HEK293 (cell line): Measurements from ENCODE around the gene ZNF76.

ENCODE experiments used
- GLIS1 ChIP-seq: fragments of 450-650 bp; formaldehyde crosslinking; IDR thresholded peaks from 2 replicates; pipeline ENCODE4 v1.5.1; 2016; ENCODE audit warnings: missing biosample characterization, missing genetic modification characterization
- YY2 ChIP-seq: fragments of 450-650 bp; formaldehyde crosslinking; IDR thresholded peaks from 2 replicates; pipeline ENCODE4 v1.5.1; 2016; ENCODE audit warnings: missing biosample characterization, missing genetic modification characterization
- ZBTB48 ChIP-seq: fragments of 450-650 bp; formaldehyde crosslinking; IDR thresholded peaks from 2 replicates; pipeline ENCODE4 v1.5.1; 2016; ENCODE audit warnings: missing biosample characterization, missing genetic modification characterization
- ZBTB7A ChIP-seq: fragments of 450-650 bp; formaldehyde crosslinking; IDR thresholded peaks from 2 replicates; pipeline ENCODE4 v1.5.1; 2016; ENCODE audit warnings: low read depth, missing biosample characterization, missing genetic modification characterization
- ZFP3 ChIP-seq: fragments of 450-650 bp; formaldehyde crosslinking; IDR thresholded peaks from 2 replicates; pipeline ENCODE4 v1.5.1; 2016; ENCODE audit warnings: low read depth, missing biosample characterization, missing genetic modification characterization
- ZNF114 ChIP-seq: fragments of 450-650 bp; formaldehyde crosslinking; IDR thresholded peaks from 2 replicates; pipeline ENCODE4 v1.5.0; 2017; ENCODE audit warnings: missing biosample characterization, missing genetic modification characterization
- ZNF133 ChIP-seq: fragments of 450-650 bp; formaldehyde crosslinking; IDR thresholded peaks from 2 replicates; pipeline ENCODE4 v1.5.1; 2016; ENCODE audit warnings: missing biosample characterization, missing genetic modification characterization
- ZNF157 ChIP-seq: fragments of 450-650 bp; formaldehyde crosslinking; IDR thresholded peaks from 2 replicates; pipeline ENCODE4 v1.5.1; 2016; ENCODE audit warnings: missing biosample characterization, missing genetic modification characterization
- ZNF175 ChIP-seq: fragments of 450-650 bp; formaldehyde crosslinking; IDR thresholded peaks from 2 replicates; pipeline ENCODE4 v1.5.1; 2016; ENCODE audit warnings: missing biosample characterization, missing genetic modification characterization
- ZNF19 ChIP-seq: fragments of 450-650 bp; formaldehyde crosslinking; IDR thresholded peaks from 2 replicates; pipeline ENCODE4; 2016; ENCODE audit warnings: missing biosample characterization, missing genetic modification characterization, low read depth
- ZNF202 ChIP-seq: fragments of 450-650 bp; formaldehyde crosslinking; IDR thresholded peaks from 2 replicates; pipeline ENCODE4 v1.5.1; 2016; ENCODE audit warnings: missing biosample characterization, missing genetic modification characterization, borderline replicate concordance
- ZNF223 ChIP-seq: fragments of 450-650 bp; formaldehyde crosslinking; IDR thresholded peaks from 2 replicates; pipeline ENCODE4 v1.5.1; 2016; ENCODE audit warnings: missing biosample characterization, missing genetic modification characterization
- ZNF311 ChIP-seq: fragments of 450-650 bp; formaldehyde crosslinking; IDR thresholded peaks from 2 replicates; pipeline ENCODE4 v1.5.1; 2017; ENCODE audit warnings: missing biosample characterization, missing genetic modification characterization, borderline replicate concordance
- ZNF391 ChIP-seq: fragments of 450-650 bp; formaldehyde crosslinking; IDR thresholded peaks from 2 replicates; pipeline ENCODE4 v1.5.1; 2016; ENCODE audit warnings: low read depth, missing biosample characterization, missing genetic modification characterization, borderline replicate concordance
- ZNF521 ChIP-seq: fragments of 450-650 bp; formaldehyde crosslinking; IDR thresholded peaks from 2 replicates; pipeline ENCODE4 v1.5.1; 2017; ENCODE audit warnings: missing biosample characterization, mild to moderate bottlenecking, missing genetic modification characterization
- ZNF529 ChIP-seq: fragments of 450-650 bp; formaldehyde crosslinking; IDR thresholded peaks from 2 replicates; pipeline ENCODE4 v1.5.1; 2017; ENCODE audit warnings: missing genetic modification characterization, missing biosample characterization; ENCODE audit not compliant: insufficient replicate concordance
- ZNF560 ChIP-seq: fragments of 450-650 bp; formaldehyde crosslinking; IDR thresholded peaks from 2 replicates; pipeline ENCODE4 v1.5.1; 2017; ENCODE audit warnings: missing biosample characterization, missing genetic modification characterization, borderline replicate concordance
- ZXDB ChIP-seq: fragments of 450-650 bp; formaldehyde crosslinking; IDR thresholded peaks from 2 replicates; pipeline ENCODE4 v1.5.1; 2016; ENCODE audit warnings: missing biosample characterization, missing genetic modification characterization
- TF ChIP-seq, protein P1 (sequence below): fragments of 450-650 bp; formaldehyde crosslinking; IDR thresholded peaks from 2 replicates; pipeline ENCODE4 v1.5.0; 2017; ENCODE audit warnings: missing biosample characterization, missing genetic modification characterization, borderline replicate concordance
- TF ChIP-seq, protein P2 (sequence below): IDR thresholded peaks from 2 replicates; pipeline ENCODE4 v1.6.1; 2011; ENCODE audit warnings: mild to moderate bottlenecking, low read depth, low read length, borderline replicate concordance
- TF ChIP-seq, protein P3 (sequence below): fragments of 450-650 bp; formaldehyde crosslinking; IDR thresholded peaks from 2 replicates; pipeline ENCODE4 v1.5.1; 2016; ENCODE audit warnings: missing biosample characterization, missing genetic modification characterization
- TF ChIP-seq, protein P4 (sequence below): fragments of 450-650 bp; formaldehyde crosslinking; optimal IDR thresholded peaks from 2 replicates; pipeline ENCODE3; 2016; ENCODE audit warnings: missing biosample characterization, mild to moderate bottlenecking, missing genetic modification characterization
- TF ChIP-seq, protein P5 (sequence below): fragments of 450-650 bp; formaldehyde crosslinking; IDR thresholded peaks from 2 replicates; pipeline ENCODE4 v1.5.1; 2017; ENCODE audit warnings: missing biosample characterization, missing genetic modification characterization
- TF ChIP-seq, protein P6 (sequence below): fragments of 450-650 bp; formaldehyde crosslinking; IDR thresholded peaks from 2 replicates; pipeline ENCODE4 v1.5.1; 2016; ENCODE audit warnings: missing biosample characterization, missing genetic modification characterization, low read depth
- TF ChIP-seq, protein P7 (sequence below): fragments of 450-650 bp; formaldehyde crosslinking; IDR thresholded peaks from 2 replicates; pipeline ENCODE4 v1.5.1; 2016; ENCODE audit warnings: missing biosample characterization, missing genetic modification characterization

Gene ZNF76

DNA sequence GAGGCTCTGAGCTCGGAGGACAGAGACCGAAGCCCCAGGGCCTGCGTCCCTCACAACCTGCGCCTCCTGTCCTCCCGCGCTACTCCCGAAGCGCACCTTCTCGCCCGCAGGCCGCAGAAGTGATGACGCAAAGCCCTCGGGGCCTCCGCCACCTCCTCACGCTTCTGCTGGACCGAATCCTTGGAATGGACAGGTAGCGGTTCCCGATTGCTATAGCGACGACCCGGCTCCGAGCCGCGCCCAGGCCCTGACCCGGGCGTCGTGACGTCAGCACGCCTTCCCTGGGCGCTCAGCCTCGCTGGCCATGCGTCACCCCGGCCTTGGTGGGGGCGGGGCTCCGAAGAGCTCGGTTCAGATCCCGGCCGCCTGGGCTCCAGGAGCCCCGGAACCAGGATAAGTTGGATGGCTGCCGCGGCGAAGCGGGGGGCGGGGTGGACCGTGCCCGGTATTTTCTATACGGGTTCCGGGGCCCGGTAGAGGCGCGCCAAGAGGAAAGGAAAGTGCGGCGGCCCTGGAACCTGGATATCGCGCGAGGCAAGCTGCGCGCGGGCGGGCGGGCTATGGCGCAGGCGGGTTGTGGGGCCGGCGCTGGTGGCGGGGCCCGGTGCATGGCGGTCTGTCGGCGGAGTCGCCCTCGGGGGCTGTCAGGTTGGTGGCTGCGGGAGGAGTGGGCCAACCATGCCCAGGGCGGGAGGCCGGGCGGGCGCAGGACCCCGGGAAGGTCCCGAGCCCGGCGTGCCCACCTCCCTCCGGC, at the start of gene ZNF76 (continued):
- TF ChIP-seq, protein P1, sequence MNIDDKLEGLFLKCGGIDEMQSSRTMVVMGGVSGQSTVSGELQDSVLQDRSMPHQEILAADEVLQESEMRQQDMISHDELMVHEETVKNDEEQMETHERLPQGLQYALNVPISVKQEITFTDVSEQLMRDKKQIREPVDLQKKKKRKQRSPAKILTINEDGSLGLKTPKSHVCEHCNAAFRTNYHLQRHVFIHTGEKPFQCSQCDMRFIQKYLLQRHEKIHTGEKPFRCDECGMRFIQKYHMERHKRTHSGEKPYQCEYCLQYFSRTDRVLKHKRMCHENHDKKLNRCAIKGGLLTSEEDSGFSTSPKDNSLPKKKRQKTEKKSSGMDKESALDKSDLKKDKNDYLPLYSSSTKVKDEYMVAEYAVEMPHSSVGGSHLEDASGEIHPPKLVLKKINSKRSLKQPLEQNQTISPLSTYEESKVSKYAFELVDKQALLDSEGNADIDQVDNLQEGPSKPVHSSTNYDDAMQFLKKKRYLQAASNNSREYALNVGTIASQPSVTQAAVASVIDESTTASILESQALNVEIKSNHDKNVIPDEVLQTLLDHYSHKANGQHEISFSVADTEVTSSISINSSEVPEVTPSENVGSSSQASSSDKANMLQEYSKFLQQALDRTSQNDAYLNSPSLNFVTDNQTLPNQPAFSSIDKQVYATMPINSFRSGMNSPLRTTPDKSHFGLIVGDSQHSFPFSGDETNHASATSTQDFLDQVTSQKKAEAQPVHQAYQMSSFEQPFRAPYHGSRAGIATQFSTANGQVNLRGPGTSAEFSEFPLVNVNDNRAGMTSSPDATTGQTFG (tag by site-specific recombination): peak; percentile 59; the same call in 1 of the 2 replicates
- TF ChIP-seq, protein P2, sequence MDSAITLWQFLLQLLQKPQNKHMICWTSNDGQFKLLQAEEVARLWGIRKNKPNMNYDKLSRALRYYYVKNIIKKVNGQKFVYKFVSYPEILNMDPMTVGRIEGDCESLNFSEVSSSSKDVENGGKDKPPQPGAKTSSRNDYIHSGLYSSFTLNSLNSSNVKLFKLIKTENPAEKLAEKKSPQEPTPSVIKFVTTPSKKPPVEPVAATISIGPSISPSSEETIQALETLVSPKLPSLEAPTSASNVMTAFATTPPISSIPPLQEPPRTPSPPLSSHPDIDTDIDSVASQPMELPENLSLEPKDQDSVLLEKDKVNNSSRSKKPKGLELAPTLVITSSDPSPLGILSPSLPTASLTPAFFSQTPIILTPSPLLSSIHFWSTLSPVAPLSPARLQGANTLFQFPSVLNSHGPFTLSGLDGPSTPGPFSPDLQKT: no peak
- TF ChIP-seq ZNF114 (tag by site-specific recombination) (no peak), ZNF19 (tag by site-specific recombination) (no peak), ZNF529 (tag by site-specific recombination) (no peak), ZFP3 (no peak), ZNF311 (tag by site-specific recombination) (no peak), ZNF202 (no peak), ZBTB7A (tag by site-specific recombination) (peak; percentile 88), ZNF175 (tag by site-specific recombination) (no peak), YY2 (tag by site-specific recombination) (peak; percentile 92), GLIS1 (peak; percentile 87), ZNF521 (no peak), ZNF133 (tag by site-specific recombination) (0 out of 2 replicates have a peak, but pooled peaks have one; percentile 10), ZNF560 (tag by site-specific recombination) (no peak), ZNF223 (tag by site-specific recombination) (0 out of 2 replicates have a peak, but pooled peaks have one; percentile 38), ZNF157 (tag by site-specific recombination) (no peak), ZBTB48 (tag by site-specific recombination) (peak; percentile 48), ZXDB (tag by site-specific recombination) (peak; percentile 95), ZNF391 (0 out of 2 replicates have a peak, but pooled peaks have one; percentile 80)
- TF ChIP-seq, protein P3, sequence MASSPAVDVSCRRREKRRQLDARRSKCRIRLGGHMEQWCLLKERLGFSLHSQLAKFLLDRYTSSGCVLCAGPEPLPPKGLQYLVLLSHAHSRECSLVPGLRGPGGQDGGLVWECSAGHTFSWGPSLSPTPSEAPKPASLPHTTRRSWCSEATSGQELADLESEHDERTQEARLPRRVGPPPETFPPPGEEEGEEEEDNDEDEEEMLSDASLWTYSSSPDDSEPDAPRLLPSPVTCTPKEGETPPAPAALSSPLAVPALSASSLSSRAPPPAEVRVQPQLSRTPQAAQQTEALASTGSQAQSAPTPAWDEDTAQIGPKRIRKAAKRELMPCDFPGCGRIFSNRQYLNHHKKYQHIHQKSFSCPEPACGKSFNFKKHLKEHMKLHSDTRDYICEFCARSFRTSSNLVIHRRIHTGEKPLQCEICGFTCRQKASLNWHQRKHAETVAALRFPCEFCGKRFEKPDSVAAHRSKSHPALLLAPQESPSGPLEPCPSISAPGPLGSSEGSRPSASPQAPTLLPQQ (tag by site-specific recombination): peak; percentile 96
- TF ChIP-seq, protein P4, sequence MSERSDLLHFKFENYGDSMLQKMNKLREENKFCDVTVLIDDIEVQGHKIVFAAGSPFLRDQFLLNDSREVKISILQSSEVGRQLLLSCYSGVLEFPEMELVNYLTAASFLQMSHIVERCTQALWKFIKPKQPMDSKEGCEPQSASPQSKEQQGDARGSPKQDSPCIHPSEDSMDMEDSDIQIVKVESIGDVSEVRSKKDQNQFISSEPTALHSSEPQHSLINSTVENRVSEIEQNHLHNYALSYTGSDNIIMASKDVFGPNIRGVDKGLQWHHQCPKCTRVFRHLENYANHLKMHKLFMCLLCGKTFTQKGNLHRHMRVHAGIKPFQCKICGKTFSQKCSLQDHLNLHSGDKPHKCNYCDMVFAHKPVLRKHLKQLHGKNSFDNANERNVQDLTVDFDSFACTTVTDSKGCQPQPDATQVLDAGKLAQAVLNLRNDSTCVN (tag by site-specific recombination): peak; percentile 95
- TF ChIP-seq, protein P5, sequence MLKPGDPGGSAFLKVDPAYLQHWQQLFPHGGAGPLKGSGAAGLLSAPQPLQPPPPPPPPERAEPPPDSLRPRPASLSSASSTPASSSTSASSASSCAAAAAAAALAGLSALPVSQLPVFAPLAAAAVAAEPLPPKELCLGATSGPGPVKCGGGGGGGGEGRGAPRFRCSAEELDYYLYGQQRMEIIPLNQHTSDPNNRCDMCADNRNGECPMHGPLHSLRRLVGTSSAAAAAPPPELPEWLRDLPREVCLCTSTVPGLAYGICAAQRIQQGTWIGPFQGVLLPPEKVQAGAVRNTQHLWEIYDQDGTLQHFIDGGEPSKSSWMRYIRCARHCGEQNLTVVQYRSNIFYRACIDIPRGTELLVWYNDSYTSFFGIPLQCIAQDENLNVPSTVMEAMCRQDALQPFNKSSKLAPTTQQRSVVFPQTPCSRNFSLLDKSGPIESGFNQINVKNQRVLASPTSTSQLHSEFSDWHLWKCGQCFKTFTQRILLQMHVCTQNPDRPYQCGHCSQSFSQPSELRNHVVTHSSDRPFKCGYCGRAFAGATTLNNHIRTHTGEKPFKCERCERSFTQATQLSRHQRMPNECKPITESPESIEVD (tag by site-specific recombination): 0 out of 2 replicates have a peak, but pooled peaks have one; percentile 23
- TF ChIP-seq, protein P6, sequence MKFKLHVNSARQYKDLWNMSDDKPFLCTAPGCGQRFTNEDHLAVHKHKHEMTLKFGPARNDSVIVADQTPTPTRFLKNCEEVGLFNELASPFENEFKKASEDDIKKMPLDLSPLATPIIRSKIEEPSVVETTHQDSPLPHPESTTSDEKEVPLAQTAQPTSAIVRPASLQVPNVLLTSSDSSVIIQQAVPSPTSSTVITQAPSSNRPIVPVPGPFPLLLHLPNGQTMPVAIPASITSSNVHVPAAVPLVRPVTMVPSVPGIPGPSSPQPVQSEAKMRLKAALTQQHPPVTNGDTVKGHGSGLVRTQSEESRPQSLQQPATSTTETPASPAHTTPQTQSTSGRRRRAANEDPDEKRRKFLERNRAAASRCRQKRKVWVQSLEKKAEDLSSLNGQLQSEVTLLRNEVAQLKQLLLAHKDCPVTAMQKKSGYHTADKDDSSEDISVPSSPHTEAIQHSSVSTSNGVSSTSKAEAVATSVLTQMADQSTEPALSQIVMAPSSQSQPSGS (tag by site-specific recombination): peak; percentile 98
- TF ChIP-seq, protein P7, sequence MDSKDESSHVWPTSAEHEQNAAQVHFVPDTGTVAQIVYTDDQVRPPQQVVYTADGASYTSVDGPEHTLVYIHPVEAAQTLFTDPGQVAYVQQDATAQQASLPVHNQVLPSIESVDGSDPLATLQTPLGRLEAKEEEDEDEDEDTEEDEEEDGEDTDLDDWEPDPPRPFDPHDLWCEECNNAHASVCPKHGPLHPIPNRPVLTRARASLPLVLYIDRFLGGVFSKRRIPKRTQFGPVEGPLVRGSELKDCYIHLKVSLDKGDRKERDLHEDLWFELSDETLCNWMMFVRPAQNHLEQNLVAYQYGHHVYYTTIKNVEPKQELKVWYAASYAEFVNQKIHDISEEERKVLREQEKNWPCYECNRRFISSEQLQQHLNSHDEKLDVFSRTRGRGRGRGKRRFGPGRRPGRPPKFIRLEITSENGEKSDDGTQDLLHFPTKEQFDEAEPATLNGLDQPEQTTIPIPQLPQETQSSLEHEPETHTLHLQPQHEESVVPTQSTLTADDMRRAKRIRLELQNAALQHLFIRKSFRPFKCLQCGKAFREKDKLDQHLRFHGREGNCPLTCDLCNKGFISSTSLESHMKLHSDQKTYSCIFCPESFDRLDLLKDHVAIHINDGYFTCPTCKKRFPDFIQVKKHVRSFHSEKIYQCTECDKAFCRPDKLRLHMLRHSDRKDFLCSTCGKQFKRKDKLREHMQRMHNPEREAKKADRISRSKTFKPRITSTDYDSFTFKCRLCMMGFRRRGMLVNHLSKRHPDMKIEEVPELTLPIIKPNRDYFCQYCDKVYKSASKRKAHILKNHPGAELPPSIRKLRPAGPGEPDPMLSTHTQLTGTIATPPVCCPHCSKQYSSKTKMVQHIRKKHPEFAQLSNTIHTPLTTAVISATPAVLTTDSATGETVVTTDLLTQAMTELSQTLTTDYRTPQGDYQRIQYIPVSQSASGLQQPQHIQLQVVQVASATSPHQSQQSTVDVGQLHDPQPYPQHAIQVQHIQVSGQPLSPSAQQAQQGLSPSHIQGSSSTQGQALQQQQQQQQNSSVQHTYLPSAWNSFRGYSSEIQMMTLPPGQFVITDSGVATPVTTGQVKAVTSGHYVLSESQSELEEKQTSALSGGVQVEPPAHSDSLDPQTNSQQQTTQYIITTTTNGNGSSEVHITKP (tag by site-specific recombination): peak; percentile 73
